Measurements from ENCODE around the gene CNTN4.
"Not testable (repeated sequence)": the region's sequence is repeated elsewhere in the genome, so short reads cannot be mapped to it uniquely, and the experiment has no call there.

The CNTN4 gene

GRCh38 chr3:2992534-2992933 lies 893.9 kb downstream of the CNTN4 start:
- no peak for DNase-seq (ENCODE audit: low read depth)
- no peak for TF ChIP-seq CTCF (IDR thresholded peaks at IDR 0.05; ENCODE audit: insufficient read depth, low read depth, low read length, missing control alignments)
- no peak overlapping the region for H3K4me3 ChIP-seq (ENCODE audit: low read depth, low read length)

- DNase-seq (ENCODE audit: low read depth); H3K4me3 ChIP-seq (ENCODE audit: low read depth, low read length): not testable (repeated sequence)
Measured at GRCh38 chr3:2993130-2993529, 894.5 kb downstream of the CNTN4 start.

GRCh38 chr3:2993736-2994135 lies 895.1 kb downstream of the CNTN4 start:
- H3K4me3 ChIP-seq (ENCODE audit: low read depth, low read length) = no peak overlapping the region
- TF ChIP-seq CTCF (IDR thresholded peaks at IDR 0.05; ENCODE audit: insufficient read depth, low read depth, low read length, missing control alignments) = no peak
- DNase-seq (ENCODE audit: low read depth) = no peak

GRCh38 chr3:2995195-2995594 lies 896.5 kb downstream of the CNTN4 start:
- TF ChIP-seq CTCF (IDR thresholded peaks at IDR 0.05; ENCODE audit: insufficient read depth, low read depth, low read length, missing control alignments) = no peak
- DNase-seq (ENCODE audit: low read depth) = no peak
- H3K4me3 ChIP-seq (ENCODE audit: low read depth, low read length) = no peak overlapping the region

- no peak overlapping the region for H3K4me3 ChIP-seq (ENCODE audit: low read depth, low read length)
- no peak for TF ChIP-seq CTCF (IDR thresholded peaks at IDR 0.05; ENCODE audit: insufficient read depth, low read depth, low read length, missing control alignments)
- no peak for DNase-seq (ENCODE audit: low read depth)
Measured at GRCh38 chr3:3005146-3005744, 906.6 kb downstream of the CNTN4 start.

- H3K4me3 ChIP-seq (ENCODE audit: low read depth, low read length) = no peak overlapping the region
- no peak for TF ChIP-seq CTCF (IDR thresholded peaks at IDR 0.05; ENCODE audit: insufficient read depth, low read depth, low read length, missing control alignments)
- DNase-seq (ENCODE audit: low read depth) = no peak
Measured at GRCh38 chr3:3013317-3014052, 914.8 kb downstream of the CNTN4 start.

- no peak overlapping the region for H3K4me3 ChIP-seq (ENCODE audit: low read depth, low read length)
- DNase-seq (ENCODE audit: low read depth) = peak; percentile 57
- peak; percentile 50 for TF ChIP-seq CTCF (IDR thresholded peaks at IDR 0.05; ENCODE audit: insufficient read depth, low read depth, low read length, missing control alignments)
Measured at GRCh38 chr3:3015185-3016089, 916.8 kb downstream of the CNTN4 start.
